GM13976 (cell line): ENCODE results near the gene ZFYVE28.

Experiments used
- DNase-seq: peaks from one replicate; pipeline ENCODE4 v3.0.0; 2012; ENCODE audit warnings: low spot score
- in situ Hi-C: fragments of 300-500 bp; cut with MboI; formaldehyde crosslinking; loops from one replicate; pipeline ENCODE4 v1.12.0; 2022; ENCODE audit warnings: low sequenced_read_pairs, mixed read lengths, inconsistent platforms; ENCODE audit not compliant: unreplicated experiment
- TF ChIP-seq, protein P1 (sequence below): IDR thresholded peaks from 2 replicates; pipeline ENCODE4 v1.5.1; 2012; ENCODE audit warnings: borderline replicate concordance, mild to moderate bottlenecking; ENCODE audit not compliant: insufficient read depth; ENCODE audit errors: extremely low read depth, missing control alignments, control extremely low read depth

ZFYVE28 gene

DNA sequence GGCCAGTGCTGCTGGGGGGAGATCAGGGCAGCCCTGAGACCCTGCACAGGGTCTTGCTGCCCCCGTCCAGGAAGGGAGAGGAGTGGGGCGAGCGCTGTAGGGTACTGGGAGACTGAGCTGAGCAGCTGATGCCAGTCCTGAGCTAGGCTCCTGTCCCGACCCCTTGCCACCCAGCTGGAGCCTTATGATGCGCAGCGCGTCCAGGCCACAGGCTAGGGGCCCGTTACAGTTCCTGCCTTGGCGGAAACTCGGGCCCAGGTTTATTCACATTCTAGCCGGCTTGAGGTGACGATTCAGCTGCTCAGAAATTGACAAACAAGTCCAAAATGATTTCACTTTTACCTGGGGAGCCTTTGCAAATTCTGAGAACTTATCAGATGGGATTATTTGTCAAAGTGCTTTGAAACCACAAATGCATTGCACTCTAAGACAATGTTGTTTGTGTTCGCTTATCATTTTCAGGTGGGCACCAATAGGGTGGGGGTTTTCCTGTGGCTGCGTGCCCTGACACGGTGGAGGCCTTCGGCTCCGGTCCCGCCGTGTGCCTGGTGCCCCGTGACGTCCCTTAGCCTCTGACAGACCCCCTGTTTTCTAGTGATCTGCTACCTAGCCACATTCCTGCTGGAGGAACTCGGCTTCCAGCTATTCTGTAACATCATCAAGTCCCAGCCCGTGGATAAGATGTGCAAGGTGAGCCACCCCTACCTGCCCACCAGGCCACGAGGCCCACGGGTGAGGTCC is 19.2 kb upstream of the ZFYVE28 start:
- in situ Hi-C loops = no loop called here
- TF ChIP-seq, protein P1, sequence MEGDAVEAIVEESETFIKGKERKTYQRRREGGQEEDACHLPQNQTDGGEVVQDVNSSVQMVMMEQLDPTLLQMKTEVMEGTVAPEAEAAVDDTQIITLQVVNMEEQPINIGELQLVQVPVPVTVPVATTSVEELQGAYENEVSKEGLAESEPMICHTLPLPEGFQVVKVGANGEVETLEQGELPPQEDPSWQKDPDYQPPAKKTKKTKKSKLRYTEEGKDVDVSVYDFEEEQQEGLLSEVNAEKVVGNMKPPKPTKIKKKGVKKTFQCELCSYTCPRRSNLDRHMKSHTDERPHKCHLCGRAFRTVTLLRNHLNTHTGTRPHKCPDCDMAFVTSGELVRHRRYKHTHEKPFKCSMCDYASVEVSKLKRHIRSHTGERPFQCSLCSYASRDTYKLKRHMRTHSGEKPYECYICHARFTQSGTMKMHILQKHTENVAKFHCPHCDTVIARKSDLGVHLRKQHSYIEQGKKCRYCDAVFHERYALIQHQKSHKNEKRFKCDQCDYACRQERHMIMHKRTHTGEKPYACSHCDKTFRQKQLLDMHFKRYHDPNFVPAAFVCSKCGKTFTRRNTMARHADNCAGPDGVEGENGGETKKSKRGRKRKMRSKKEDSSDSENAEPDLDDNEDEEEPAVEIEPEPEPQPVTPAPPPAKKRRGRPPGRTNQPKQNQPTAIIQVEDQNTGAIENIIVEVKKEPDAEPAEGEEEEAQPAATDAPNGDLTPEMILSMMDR = no peak

DNA sequence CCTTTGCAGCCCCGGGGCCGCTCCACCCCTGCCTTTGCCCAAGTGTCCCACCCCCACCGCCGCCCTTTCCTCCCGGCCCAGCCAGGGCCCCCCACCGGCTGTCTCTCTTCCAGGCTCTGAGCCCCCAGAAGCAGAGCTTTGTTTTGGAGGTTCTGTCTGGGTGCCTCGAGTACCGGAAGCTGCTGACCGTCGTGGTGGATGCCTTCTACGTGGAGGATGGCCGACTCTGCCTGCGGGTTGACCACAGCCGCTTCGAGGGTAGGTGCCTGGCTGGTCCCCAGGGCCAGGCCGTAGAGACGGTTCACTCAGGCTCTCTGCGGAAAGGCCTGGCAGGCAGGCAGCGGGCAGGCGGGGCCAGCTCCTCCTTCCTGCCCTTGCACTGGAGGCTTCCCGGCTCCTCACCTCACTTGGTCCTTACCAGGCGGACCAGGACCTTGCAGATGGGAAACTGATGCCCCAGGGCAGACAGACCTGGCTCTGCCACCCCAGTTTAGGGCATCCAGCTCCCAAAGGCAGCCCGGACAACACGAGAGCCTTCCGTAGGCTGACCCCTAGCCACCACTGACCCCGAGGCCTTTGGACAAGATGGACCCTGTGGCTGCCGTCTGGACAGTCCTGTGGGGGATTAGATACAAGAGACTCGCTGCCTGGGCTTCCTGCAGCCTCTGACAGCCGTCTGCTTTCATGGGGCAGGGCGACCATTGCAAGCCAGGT is 18.5 kb upstream of the ZFYVE28 start:
- in situ Hi-C loops = no loop called here
- DNase-seq = no peak
- TF ChIP-seq, protein P1 = no peak

More for the DNA sequence above, 19.2 kb upstream of the ZFYVE28 start:
- no peak for DNase-seq

DNA sequence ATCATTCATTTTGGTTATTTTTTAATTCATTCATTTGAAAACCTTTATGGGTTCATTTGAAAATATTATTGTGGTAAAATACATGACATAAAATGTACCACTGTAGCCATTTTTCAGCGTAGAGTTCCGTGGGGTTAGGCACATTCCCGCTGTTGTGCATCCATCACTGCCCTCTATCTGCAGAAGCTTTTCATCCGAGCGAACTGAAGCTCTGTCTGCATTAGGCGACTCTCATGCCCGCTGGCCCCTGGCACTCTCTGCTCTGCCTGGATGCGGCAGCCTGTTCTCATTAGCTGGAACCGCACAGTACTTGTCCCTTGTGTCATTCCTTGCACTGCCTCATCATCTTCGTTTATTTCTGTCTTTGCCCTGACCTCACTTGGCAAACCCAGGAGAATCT is 17.9 kb upstream of the ZFYVE28 start:
- no peak for DNase-seq
- in situ Hi-C loops = no loop called here
- TF ChIP-seq, protein P1 = no peak

DNA sequence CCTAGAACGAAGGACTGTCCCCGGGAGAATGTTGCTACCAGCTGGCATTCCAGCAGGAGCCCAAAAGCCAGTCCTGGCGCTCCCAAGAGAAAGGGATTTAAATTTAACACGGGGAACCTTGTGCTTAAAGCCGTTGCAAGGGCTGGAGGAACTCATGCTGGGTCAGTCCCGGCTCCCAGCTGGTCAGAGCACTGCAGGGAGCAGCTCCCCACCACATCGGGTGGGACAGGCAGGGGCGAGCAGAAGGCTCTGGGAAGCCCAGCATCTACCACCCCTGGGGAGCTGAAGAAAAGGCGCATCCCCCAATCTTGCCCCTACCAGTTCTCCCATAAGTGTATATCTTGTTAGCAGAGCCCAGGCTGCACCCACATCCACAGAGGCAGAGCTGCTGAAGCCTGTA is 16.0 kb upstream of the ZFYVE28 start:
- in situ Hi-C loops = no loop called here
- TF ChIP-seq, protein P1 = no peak
- DNase-seq = no peak

DNA sequence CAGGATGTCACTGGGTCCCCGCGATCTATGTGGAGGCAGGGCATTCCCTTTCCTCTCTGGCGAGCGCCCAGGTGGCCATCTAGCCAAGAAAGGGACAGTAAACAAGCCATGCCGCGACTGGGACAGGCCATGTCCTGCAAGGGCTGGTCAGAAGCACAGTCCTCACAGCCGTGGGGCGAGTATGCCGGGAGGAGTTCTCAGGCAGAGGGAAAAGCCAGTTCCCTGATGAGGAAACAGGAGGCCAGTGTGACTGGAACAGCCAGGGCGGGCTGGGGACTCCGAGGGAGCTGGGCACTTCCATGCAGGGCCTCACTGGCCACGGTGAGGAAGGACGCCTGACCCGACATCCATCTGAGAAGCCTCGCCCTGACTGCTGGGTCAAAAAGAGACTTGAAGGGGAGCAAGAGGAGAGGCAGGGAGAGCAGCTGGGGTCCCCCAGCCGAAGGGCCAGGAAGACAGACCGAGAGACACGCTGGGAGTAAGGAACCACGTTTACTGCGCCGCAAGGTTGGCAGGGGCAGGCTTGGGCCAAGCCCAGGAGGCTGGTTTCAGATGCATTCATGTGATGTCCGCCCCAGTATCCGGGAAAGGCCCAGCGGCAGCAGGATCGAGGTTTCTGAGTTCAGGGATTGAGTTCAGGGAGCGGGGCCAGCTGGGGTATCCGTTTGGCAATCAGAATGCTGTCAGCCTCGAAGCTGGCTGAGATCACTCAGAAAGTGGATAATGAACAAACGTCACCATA is 15.3 kb upstream of the ZFYVE28 start:
- TF ChIP-seq, protein P1 = no peak
- no peak for DNase-seq
- in situ Hi-C loops = no loop called here

GRCh38 chr4:2432991-2433530 is 14.6 kb upstream of the ZFYVE28 start:
- DNase-seq = no peak
- TF ChIP-seq, protein P1 = no peak
- in situ Hi-C loops = no loop called here
